ENCODE measurements around the gene LRSAM1.

The LRSAM1 gene

GRCh38 chr9:127488946-127489345 is 37.6 kb downstream of the LRSAM1 start:
- no peak for TF ChIP-seq CTCF (IDR thresholded peaks at IDR 0.05; ENCODE audit: low read depth, low read length)
- TF ChIP-seq EZH2phosphoT487 (IDR thresholded peaks at IDR 0.05; ENCODE audit: low read depth), result no peak
- Histone ChIP-seq H3K4me2 (ENCODE audit: low read length) (no peak overlapping the region), H4K20me1 (ENCODE audit: insufficient read depth, low read length) (no peaks in the 10 kb centered on the region), H2AFZ (ENCODE audit: low read depth, low read length) (no peak overlapping the region), H3K9me3 (ENCODE audit: insufficient read depth, low read length) (no peaks in the 10 kb centered on the region), H3K27ac (ENCODE audit: low read length) (no peak overlapping the region), H3K79me2 (ENCODE audit: low read length) (no peaks in the 10 kb centered on the region), H3K27me3 (ENCODE audit: low read depth, low read length) (no peaks in the 10 kb centered on the region), H3K36me3 (replicated peaks; ENCODE audit: low read depth, low read length) (peaks cover 12% of the 10 kb centered on the region), H3K4me1 (ENCODE audit: low read length) (no peaks in the 10 kb centered on the region), H3K9ac (ENCODE audit: low read length) (no peak overlapping the region), H3K4me3 (ENCODE audit: low read length) (no peak overlapping the region)

- TF ChIP-seq EZH2phosphoT487 (IDR thresholded peaks at IDR 0.05; ENCODE audit: low read depth), result no peak
- TF ChIP-seq CTCF (IDR thresholded peaks at IDR 0.05; ENCODE audit: low read depth, low read length), result no peak
- Histone ChIP-seq H3K4me2 (ENCODE audit: low read length) (no peak overlapping the region), H3K4me1 (ENCODE audit: low read length) (no peaks in the 10 kb centered on the region), H3K9ac (ENCODE audit: low read length) (no peak overlapping the region), H3K27me3 (ENCODE audit: low read depth, low read length) (no peaks in the 10 kb centered on the region), H3K4me3 (ENCODE audit: low read length) (no peak overlapping the region), H4K20me1 (ENCODE audit: insufficient read depth, low read length) (no peaks in the 10 kb centered on the region), H3K9me3 (ENCODE audit: insufficient read depth, low read length) (no peaks in the 10 kb centered on the region), H3K27ac (ENCODE audit: low read length) (no peak overlapping the region), H2AFZ (ENCODE audit: low read depth, low read length) (no peak overlapping the region), H3K79me2 (ENCODE audit: low read length) (no peaks in the 10 kb centered on the region), H3K36me3 (replicated peaks; ENCODE audit: low read depth, low read length) (peaks cover 14% of the 10 kb centered on the region)
Observed at GRCh38 chr9:127489471-127490115, 38.3 kb downstream of the LRSAM1 start.

- Histone ChIP-seq H3K9ac (ENCODE audit: low read length) (no peak overlapping the region), H3K9me3 (ENCODE audit: insufficient read depth, low read length) (no peaks in the 10 kb centered on the region), H3K4me1 (ENCODE audit: low read length) (no peaks in the 10 kb centered on the region), H3K79me2 (ENCODE audit: low read length) (no peaks in the 10 kb centered on the region), H2AFZ (ENCODE audit: low read depth, low read length) (no peak overlapping the region), H3K4me2 (ENCODE audit: low read length) (no peak overlapping the region), H3K27me3 (ENCODE audit: low read depth, low read length) (no peaks in the 10 kb centered on the region), H3K27ac (ENCODE audit: low read length) (no peak overlapping the region), H4K20me1 (ENCODE audit: insufficient read depth, low read length) (no peaks in the 10 kb centered on the region), H3K4me3 (ENCODE audit: low read length) (no peak overlapping the region), H3K36me3 (replicated peaks; ENCODE audit: low read depth, low read length) (peaks cover 12% of the 10 kb centered on the region)
- TF ChIP-seq EZH2phosphoT487 (IDR thresholded peaks at IDR 0.05; ENCODE audit: low read depth) (no peak), CTCF (IDR thresholded peaks at IDR 0.05; ENCODE audit: low read depth, low read length) (no peak)
Observed at GRCh38 chr9:127490535-127491230, 39.4 kb downstream of the LRSAM1 start.

- Histone ChIP-seq H3K27me3 (ENCODE audit: low read depth, low read length) (no peaks in the 10 kb centered on the region), H2AFZ (ENCODE audit: low read depth, low read length) (no peak overlapping the region), H3K4me2 (ENCODE audit: low read length) (no peak overlapping the region), H4K20me1 (ENCODE audit: insufficient read depth, low read length) (no peaks in the 10 kb centered on the region), H3K9ac (ENCODE audit: low read length) (no peak overlapping the region), H3K36me3 (replicated peaks; ENCODE audit: low read depth, low read length) (peaks cover 10% of the 10 kb centered on the region), H3K27ac (ENCODE audit: low read length) (no peak overlapping the region), H3K4me3 (ENCODE audit: low read length) (no peak overlapping the region), H3K9me3 (ENCODE audit: insufficient read depth, low read length) (no peaks in the 10 kb centered on the region), H3K79me2 (ENCODE audit: low read length) (no peaks in the 10 kb centered on the region), H3K4me1 (ENCODE audit: low read length) (no peaks in the 10 kb centered on the region)
- TF ChIP-seq CTCF (IDR thresholded peaks at IDR 0.05; ENCODE audit: low read depth, low read length) (no peak), EZH2phosphoT487 (IDR thresholded peaks at IDR 0.05; ENCODE audit: low read depth) (no peak)
Observed at GRCh38 chr9:127491516-127491915, 40.2 kb downstream of the LRSAM1 start.
